Activated CD8-positive, alpha-beta memory T cell treated with anti-CD3 and anti-CD28 coated beads for 48 hours (primary cell): Measurements from ENCODE around the gene ZBTB17.
"Not testable (repeated sequence)": the region's sequence is repeated elsewhere in the genome, so short reads cannot be mapped to it uniquely, and the experiment has no call there.

Experiments used
- DNase-seq, 3 experiments: peaks; one replicate each; pipeline ENCODE4 v3.0.0-alpha.2; 2020; ENCODE audit warnings: low read depth in 2 of 3, low spot score in 2 of 3

ZBTB17 gene

DNA sequence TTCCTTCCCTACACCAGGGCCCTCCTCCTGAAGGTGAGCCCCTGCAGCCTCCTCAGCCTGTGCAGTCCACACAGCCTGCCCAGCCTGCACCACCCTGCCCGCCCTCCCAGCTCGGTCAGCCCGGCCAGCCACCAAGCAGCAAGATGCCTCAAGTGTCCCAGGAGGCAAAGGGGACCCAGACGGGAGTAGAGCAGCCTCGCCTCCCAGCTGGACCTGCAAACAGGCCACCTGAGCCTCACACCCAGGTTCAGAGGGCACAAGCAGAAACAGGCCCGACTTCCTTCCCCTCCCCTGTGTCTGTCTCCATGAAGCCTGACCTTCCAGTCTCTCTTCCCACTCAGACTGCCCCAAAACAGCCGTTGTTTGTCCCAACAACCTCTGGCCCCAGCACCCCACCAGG, 38.8 kb downstream of the ZBTB17 start:
- DNase-seq: no peak

DNA sequence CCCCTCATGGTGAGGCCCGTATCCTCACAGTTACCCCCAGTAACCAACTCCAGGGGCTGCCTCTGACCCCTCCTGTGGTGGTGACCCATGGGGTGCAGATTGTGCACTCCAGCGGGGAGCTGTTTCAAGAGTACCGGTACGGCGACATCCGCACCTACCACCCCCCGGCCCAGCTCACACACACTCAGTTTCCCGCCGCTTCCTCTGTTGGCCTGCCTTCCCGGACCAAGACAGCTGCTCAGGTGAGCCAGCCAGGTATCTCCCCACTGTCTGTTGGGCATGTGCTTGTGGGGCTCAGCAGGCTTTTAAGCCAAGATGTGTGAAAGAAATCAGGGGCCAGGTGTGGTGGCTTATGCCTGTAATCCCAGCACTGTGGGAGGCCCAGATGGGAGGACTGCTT, 39.9 kb downstream of the ZBTB17 start:
- DNase-seq: no peak

DNA sequence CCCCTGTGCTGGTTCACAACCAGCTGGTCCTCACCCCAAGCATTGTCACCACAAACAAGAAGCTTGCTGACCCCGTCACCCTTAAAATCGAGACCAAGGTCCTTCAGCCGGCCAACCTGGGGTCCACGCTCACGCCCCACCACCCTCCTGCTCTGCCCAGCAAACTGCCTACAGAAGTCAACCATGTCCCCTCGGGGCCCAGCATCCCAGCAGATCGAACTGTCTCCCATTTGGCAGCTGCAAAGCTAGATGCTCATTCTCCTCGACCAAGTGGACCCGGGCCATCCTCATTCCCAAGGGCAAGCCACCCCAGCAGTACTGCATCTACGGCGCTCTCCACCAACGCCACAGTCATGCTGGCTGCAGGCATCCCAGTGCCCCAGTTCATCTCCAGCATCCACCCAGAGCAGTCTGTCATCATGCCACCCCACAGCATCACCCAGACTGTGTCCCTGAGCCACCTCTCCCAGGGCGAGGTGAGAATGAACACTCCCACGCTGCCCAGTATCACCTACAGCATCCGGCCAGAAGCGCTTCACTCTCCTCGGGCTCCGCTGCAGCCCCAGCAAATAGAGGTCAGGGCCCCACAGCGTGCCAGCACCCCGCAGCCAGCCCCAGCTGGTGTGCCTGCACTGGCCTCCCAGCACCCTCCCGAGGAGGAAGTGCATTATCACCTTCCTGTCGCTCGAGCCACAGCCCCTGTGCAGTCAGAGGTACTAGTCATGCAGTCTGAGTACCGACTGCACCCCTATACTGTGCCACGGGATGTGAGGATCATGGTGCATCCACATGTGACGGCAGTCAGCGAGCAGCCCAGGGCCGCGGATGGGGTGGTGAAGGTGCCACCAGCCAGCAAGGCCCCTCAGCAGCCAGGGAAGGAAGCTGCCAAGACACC, 40.6 kb downstream of the ZBTB17 start:
- DNase-seq: no peak

DNA sequence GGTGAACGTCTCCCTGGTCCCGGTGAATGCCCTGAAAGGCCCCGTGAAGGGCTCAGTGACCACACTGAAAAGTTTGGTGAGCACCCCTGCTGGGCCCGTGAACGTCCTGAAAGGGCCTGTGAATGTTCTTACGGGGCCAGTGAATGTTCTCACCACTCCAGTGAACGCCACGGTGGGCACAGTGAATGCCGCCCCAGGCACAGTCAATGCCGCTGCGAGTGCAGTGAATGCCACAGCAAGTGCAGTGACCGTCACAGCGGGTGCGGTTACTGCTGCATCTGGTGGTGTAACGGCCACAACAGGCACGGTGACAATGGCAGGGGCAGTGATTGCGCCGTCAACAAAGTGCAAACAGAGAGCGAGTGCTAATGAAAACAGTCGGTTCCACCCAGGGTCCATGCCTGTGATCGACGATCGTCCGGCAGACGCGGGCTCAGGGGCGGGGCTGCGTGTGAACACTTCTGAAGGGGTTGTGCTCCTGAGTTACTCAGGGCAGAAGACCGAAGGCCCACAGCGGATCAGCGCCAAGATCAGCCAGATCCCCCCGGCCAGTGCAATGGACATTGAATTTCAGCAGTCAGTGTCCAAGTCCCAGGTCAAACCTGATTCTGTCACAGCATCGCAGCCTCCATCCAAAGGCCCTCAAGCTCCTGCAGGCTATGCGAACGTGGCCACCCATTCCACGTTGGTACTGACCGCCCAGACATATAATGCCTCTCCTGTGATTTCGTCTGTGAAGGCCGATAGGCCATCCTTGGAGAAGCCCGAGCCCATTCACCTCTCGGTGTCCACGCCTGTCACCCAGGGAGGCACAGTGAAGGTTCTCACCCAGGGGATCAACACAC, 41.5 kb downstream of the ZBTB17 start:
- DNase-seq: no peak

- DNase-seq: no peak
Observed at GRCh38 chr1:15933684-15934083, 42.2 kb downstream of the ZBTB17 start.

GRCh38 chr1:15932612-15933011, 43.3 kb downstream of the ZBTB17 start:
- DNase-seq: no peak

GRCh38 chr1:15931884-15932283, 44.0 kb downstream of the ZBTB17 start:
- DNase-seq: no peak

- DNase-seq: no peak
Observed at GRCh38 chr1:15931401-15931800, 44.5 kb downstream of the ZBTB17 start.

GRCh38 chr1:15928971-15929965, 46.6 kb downstream of the ZBTB17 start:
- DNase-seq: no peak

DNA sequence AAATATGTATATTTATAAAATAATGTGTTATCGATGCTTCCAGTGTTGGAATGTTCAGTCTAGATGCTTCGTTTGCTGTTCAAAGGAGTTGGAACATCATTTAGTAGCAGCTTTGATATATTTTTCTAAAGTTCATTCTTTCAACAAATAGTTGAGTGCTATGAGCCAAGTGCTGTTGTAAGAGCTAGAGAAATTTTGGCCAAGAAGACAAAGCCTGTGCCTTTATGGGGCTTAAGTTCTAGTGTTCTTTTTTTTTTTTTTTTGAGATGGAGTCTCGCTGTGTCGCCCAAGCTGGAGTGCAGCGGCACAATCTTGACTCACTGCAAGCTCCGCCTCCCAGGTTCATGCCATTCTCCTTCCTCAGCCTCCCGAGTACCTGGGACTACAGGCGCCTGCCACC, 49.5 kb downstream of the ZBTB17 start:
- DNase-seq: not testable (repeated sequence)

DNA sequence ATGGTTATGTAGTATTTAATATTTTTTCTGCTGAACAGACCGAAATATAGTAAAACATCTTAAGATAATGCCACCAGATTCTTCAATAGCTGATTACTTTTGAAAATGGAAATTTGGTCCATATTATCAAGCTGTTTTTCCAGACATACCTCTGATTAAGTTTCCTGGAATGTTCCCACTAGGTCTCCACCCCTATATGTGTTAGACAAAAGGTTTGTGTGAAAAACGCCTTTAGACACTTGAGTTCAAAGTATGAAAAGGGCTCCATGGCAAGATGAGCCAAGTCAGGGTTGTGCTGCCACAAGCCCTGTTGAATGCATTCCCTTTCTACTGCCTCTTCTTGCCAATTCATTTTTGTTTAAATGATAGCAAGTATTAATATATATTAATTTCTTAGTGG, 52.7 kb downstream of the ZBTB17 start:
- DNase-seq: no peak

- peak in 2 of 3 experiments; percentile 36 to 43 for DNase-seq
Observed at GRCh38 chr1:15918962-15919715, 56.8 kb downstream of the ZBTB17 start.

DNA sequence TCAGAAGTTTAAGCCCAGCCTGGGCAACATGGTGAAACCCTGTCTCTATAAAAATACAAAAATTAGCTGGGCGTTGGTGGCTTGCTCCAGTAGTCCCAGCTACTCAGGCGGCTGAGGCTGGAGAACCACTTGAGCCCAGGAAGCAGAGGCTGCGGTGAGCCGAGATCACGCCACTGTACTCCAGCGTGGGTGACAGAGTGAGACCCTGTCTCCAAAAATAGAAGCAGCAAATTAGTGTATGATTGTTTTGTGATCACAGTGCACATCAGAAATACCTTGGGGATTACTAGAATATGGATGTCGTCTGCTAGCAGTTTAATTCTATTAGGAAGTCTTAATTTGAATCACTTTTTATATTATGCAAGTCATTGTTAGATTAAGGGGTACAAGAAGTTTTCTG, 59.0 kb downstream of the ZBTB17 start:
- DNase-seq: no peak

GRCh38 chr1:15916417-15916816, 59.5 kb downstream of the ZBTB17 start:
- DNase-seq: no peak

DNA sequence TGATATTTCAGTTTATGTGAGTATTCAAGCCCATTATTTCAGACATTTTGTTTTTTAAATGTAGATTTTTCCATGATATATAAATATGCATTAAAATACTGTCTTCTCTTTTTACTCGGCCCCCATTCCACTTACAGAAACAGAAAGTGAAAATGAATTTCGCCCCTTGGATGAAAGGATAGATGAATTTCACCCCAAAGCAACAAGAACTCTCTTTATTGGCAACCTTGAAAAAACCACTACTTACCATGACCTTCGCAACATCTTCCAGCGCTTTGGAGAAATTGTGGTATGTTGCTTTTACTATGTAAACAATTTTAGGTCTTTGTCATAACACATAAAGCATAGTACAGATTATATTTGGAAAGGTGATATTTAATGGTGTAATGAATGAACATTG, 59.9 kb downstream of the ZBTB17 start:
- DNase-seq: no peak

GRCh38 chr1:15913607-15914006, 62.3 kb downstream of the ZBTB17 start:
- not testable (repeated sequence) for DNase-seq

DNA sequence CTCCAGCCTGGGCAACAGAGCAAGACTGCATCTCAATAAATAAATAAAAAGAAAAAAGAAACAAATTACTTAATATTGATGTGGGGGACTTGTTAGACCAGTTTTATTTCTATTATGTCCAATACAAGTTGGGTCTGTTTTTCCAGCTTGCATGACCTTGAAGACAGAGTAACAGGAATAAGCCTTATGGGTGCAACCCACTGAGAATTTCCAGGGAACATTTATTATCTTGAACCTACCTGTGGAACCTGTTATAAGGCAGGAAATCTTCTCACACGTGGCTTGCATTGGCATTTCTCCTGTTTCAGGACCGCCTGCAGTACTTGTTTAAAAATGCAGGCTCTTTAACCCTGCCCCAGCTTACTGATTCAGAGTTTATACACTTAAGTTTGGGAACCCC, 64.0 kb downstream of the ZBTB17 start:
- no peak for DNase-seq

DNA sequence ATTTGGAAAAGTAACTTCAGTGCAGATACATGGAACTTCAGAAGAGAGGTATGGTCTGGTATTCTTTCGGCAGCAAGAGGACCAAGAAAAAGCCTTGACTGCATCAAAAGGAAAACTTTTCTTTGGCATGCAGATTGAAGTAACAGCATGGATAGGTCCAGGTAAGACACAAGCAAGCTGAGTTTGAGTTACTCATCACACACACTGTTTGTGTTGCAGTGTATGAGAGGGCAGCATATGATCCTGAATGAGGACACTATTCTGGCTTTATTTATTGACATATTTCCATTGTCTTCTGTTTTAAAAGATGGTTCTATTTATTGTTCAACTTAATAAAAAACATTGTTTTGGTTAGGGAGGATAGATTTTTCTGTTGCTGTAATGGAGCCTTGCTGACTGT, 64.8 kb downstream of the ZBTB17 start:
- no peak for DNase-seq

DNA sequence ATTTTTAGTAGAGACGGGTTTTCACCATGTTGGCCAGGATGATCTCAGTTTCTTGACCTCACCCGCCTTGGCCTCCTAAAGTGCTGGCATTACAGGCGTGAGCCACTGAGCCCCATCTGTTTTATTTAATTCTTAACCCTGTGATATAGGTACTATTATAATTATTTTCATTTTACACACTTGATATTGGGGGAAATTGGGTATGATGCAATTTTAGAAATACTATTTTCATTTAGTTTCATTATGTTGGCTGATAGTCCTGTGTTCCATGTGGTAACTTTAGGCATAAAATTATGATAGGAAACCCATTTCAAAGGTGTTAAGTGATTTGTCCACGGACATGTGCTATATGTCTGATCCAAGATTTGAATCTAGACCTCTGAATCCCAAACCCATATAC, 67.3 kb downstream of the ZBTB17 start:
- no peak for DNase-seq

GRCh38 chr1:15902882-15903281, 73.0 kb downstream of the ZBTB17 start:
- DNase-seq: no peak
